Sigmoid colon (tissue), 7 donors: ENCODE data around the gene ACBD6. TPM values are rescaled to one million over a fixed set of nuclear protein-coding genes. Genes with fewer than 3 reads are reported as not detected.

Experiments
- DNase-seq: peaks from one replicate; pipeline ENCODE4 v3.0.0-alpha.2; 2019
- H3K27ac ChIP-seq, 4 donors: fragments of 200-600 bp; sonication (generic); one replicate each; pipeline ENCODE4 v1.5.1; 2016 to 2019; ENCODE audit warnings: mild to moderate bottlenecking in 1 of 4
- H3K27me3 ChIP-seq, 3 donors: fragments of 200-600 bp; sonication (generic); one replicate each; pipeline ENCODE4 v1.5.1; 2019; ENCODE audit warnings: mild to moderate bottlenecking in 1 of 3
- H3K36me3 ChIP-seq, 4 donors: fragments of 200-600 bp; sonication (generic); one replicate each; pipeline ENCODE4 v1.5.1; 2016 to 2019
- H3K4me1 ChIP-seq, 4 donors: fragments of 200-600 bp; sonication (generic); one replicate each; pipeline ENCODE4 v1.5.1; 2017 to 2019
- H3K4me3 ChIP-seq, 4 donors: fragments of 200-600 bp; sonication (generic); one replicate each; pipeline ENCODE4 v1.5.1; 2017 to 2019; ENCODE audit warnings: mild to moderate bottlenecking in 2 of 4, moderate library complexity in 1 of 4
- H3K9me3 ChIP-seq, 4 donors: fragments of 200-600 bp in 3 of 4; sonication (generic) in 3 of 4; one replicate each; pipeline versions ENCODE4 v1.5.1 to v1.6.1; 2013 to 2019
- CTCF ChIP-seq, 4 experiments: fragments of 450-650 bp in 3 of 4; fragments of 200-600 bp in 1 of 4; IDR thresholded peaks; one replicate each; pipeline ENCODE4 v1.5.1; 2016 to 2019; ENCODE audit warnings: antibody characterized with exemption in 4 of 4, mild to moderate bottlenecking in 3 of 4, moderate library complexity in 2 of 4
- EP300 ChIP-seq, 4 donors: sonication (generic); formaldehyde crosslinking; IDR thresholded peaks; one replicate each; pipeline ENCODE4 v1.6.1; 2017; ENCODE audit warnings: antibody characterized with exemption in 4 of 4
- POLR2A ChIP-seq, 2 donors: fragments of 450-650 bp; IDR thresholded peaks; one replicate each; pipeline ENCODE4 v1.6.1; 2016; ENCODE audit warnings: antibody characterized with exemption in 2 of 2, mild to moderate bottlenecking in 2 of 2, moderate library complexity in 2 of 2
- POLR2AphosphoS5 ChIP-seq, 4 donors: sonication (generic); formaldehyde crosslinking; IDR thresholded peaks; one replicate each; pipeline ENCODE4 v1.6.1; 2017; ENCODE audit warnings: antibody characterized with exemption in 4 of 4
- WGBS, 2 donors: extraction: QIAGEN DNeasy Blood & Tissue Kit; methylation state at CpG; one replicate each; pipeline ENCODE4 v1.1.7; 2013; 5-methylcytosine and 5-hydroxymethylcytosine counted together
- intact Hi-C: fragments of 100-400 bp; cut with DNase I; formaldehyde crosslinking; loops from one replicate; pipeline ENCODE4 v1.15.1; 2023
- polyA plus RNA-seq, 3 donors: library from polyadenylated mRNA; stranded (reverse); fragments of 200-250 nt; gene quantifications; one replicate each; pipeline ENCODE4 v1.2.3, GENCODE V29; 2013
- total RNA-seq, 4 donors: library from RNA; depleted of rRNA; stranded (reverse); fragments of >200 nt; gene quantifications; one replicate each; pipeline ENCODE4 v1.1.0, GENCODE V29; 2016
- donor health status: healthy with polysubstance abuse.
- donor health status: Bipolar disorder and iron deficiency.
- donor health status: healthy.

ACBD6 gene
- total and polyA plus RNA-seq, 7 donors, result 11.4 to 40.8 (median 35.5) TPM

- H3K36me3 ChIP-seq, result no peaks in the 10 kb centered on the region
- H3K4me3 ChIP-seq, result no peak overlapping the region
- WGBS, 2 donors, result 82 to 87% methylated on average over 15 of the region's 15 CpGs
- intact Hi-C loops, result no loop called here
- H3K27ac ChIP-seq, result no peak overlapping the region
- TF ChIP-seq POLR2A (IDR thresholded peaks at IDR 0.05) (no peak), CTCF (IDR thresholded peaks at IDR 0.05) (no peak), POLR2AphosphoS5 (IDR thresholded peaks at IDR 0.05) (no peak), EP300 (IDR thresholded peaks at IDR 0.05) (no peak)
- no peak for DNase-seq
- peaks cover 18 to 72% (median 41%) of the 10 kb centered on the region in 3 donors for H3K27me3 ChIP-seq
- peaks cover 0 to 2% (median 2%) of the 10 kb centered on the region in 4 donors for H3K4me1 ChIP-seq
- no peaks in the 10 kb centered on the region for H3K9me3 ChIP-seq
Observed at GRCh38 chr1:180256341-180257027, 245.9 kb downstream of the ACBD6 start.

DNA sequence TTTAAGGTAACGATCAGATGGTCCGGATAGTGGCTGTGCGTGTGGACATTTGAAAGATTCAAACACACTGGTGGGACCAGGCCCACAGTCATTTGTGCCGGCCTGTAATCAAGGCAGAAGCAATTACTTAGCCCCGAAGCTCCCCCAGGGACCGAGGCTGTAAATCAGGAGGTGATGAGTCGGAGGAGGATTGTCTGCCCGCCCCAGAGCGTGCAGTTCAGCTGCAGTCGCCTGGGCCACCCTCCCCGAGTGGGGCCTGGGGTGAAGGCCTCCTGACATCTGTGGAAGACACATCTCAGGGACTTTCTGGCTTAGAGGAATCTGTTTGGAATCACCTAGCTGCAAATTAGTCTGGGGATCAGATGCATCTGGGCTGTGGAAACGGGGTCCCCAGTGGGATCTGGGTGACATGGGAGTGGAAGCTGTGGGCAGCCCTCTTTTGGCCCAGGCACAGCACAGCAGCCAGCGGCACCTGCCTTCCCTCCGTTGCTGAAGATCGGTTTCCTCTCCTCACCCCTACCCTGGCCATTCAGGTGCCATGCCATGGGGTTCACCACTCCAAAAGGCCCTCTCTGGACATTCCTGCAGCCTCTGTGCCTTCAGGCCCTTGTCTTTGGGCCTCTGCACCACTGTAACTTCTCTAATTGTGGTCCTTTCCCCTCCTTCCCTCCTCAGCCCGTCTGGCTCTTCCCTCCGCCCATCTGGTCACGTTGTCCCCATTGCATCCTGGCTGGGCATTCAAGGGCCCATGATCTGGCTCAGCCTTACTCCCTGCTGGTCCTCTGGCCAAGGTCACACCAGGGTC is 246.6 kb downstream of the ACBD6 start:
- intact Hi-C loops, result no loop called here
- Histone ChIP-seq H3K36me3 (no peaks in the 10 kb centered on the region), H3K9me3 (no peaks in the 10 kb centered on the region), H3K27me3 (peaks cover 18 to 76% (median 41%) of the 10 kb centered on the region in 3 donors), H3K4me1 (no peaks in the 10 kb centered on the region), H3K4me3 (no peak overlapping the region), H3K27ac (no peak overlapping the region)
- DNase-seq, result no peak
- 74 to 80% methylated on average over 18 of the region's 18 CpGs for WGBS, 2 donors
- TF ChIP-seq EP300 (IDR thresholded peaks at IDR 0.05) (no peak), CTCF (IDR thresholded peaks at IDR 0.05) (no peak), POLR2AphosphoS5 (IDR thresholded peaks at IDR 0.05) (no peak), POLR2A (IDR thresholded peaks at IDR 0.05) (no peak)

GRCh38 chr1:180254854-180255253 is 247.5 kb downstream of the ACBD6 start:
- no peak for TF ChIP-seq POLR2A (IDR thresholded peaks at IDR 0.05)
- Histone ChIP-seq H3K4me3 (no peak overlapping the region), H3K9me3 (no peaks in the 10 kb centered on the region), H3K36me3 (no peaks in the 10 kb centered on the region), H3K27me3 (peaks cover 18 to 82% (median 41%) of the 10 kb centered on the region in 3 donors), H3K27ac (no peak overlapping the region), H3K4me1 (no peaks in the 10 kb centered on the region)
- intact Hi-C loops, result loop anchor here (5.0 kb wide), 1 partner anchor 227 kb away; no protein-coding TSS in a partner anchor
- peak; percentile 52 for DNase-seq
- 93 to 94% methylated on average over 11 of the region's 11 CpGs for WGBS, 2 donors

DNA sequence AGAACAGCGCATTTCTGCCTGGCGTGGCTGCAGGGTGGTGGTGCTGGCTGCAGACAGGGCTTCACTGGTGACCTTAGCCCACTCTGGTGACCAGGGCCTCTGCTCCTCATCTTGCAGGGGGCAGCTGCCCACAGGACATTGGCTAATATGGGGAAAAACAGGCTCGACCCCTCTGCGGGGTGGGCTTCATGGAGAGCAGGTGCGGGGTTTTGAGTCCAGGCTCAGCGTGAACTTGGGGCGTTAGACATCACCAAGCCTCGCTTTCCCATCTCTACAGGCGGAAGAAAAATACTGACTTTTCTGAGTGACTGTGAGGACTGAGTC is 247.9 kb downstream of the ACBD6 start:
- DNase-seq, result no peak
- WGBS, 2 donors, result 90 to 94% methylated on average over 9 of the region's 9 CpGs
- peaks cover 18 to 82% (median 41%) of the 10 kb centered on the region in 3 donors for H3K27me3 ChIP-seq
- no peaks in the 10 kb centered on the region for H3K36me3 ChIP-seq
- no peaks in the 10 kb centered on the region for H3K4me1 ChIP-seq
- no peaks in the 10 kb centered on the region for H3K9me3 ChIP-seq
- TF ChIP-seq CTCF (IDR thresholded peaks at IDR 0.05) (no peak), POLR2AphosphoS5 (IDR thresholded peaks at IDR 0.05) (no peak), POLR2A (IDR thresholded peaks at IDR 0.05) (no peak), EP300 (IDR thresholded peaks at IDR 0.05) (no peak)
- H3K27ac ChIP-seq, result no peak overlapping the region
- intact Hi-C loops, result loop anchor here (5.0 kb wide), 1 partner anchor 228 kb away; no protein-coding TSS in a partner anchor
- H3K4me3 ChIP-seq, result no peak overlapping the region
